DND-41 (cell line): ENCODE data around the gene TNS3.

ENCODE experiments used
- ATAC-seq: fragments of 200-7000 bp; cut with Tn5 transposase; 3 replicates; pipeline ENCODE4 v1.9.1; 2021; ENCODE audit warnings: low read depth; ENCODE audit not compliant: insufficient read depth
- DNase-seq: peaks from one replicate; pipeline ENCODE4 v3.0.0-alpha.2; 2020
- H2AFZ ChIP-seq: 2 replicates; pipeline ENCODE4 v1.6.0; 2012; ENCODE audit warnings: low read depth, low read length
- H3K27ac ChIP-seq: 2 replicates; pipeline ENCODE4 v1.5.1; 2012; ENCODE audit warnings: low read length, inconsistent platforms
- H3K27me3 ChIP-seq: fragments of 200-600 bp; sonication (generic); 2 replicates; pipeline ENCODE4 v1.6.0; 2012; ENCODE audit warnings: low read length, mild to moderate bottlenecking, inconsistent platforms; ENCODE audit not compliant: insufficient read depth, poor library complexity
- H3K36me3 ChIP-seq: 2 replicates; pipeline ENCODE4 v1.5.1; 2012; ENCODE audit warnings: low read length, inconsistent platforms; ENCODE audit not compliant: insufficient read depth
- H3K4me1 ChIP-seq: 2 replicates; pipeline ENCODE4 v1.5.1; 2012; ENCODE audit warnings: mild to moderate bottlenecking, low read length; ENCODE audit not compliant: insufficient read depth
- H3K4me2 ChIP-seq: 2 replicates; pipeline ENCODE4 v1.6.0; 2012; ENCODE audit warnings: mild to moderate bottlenecking, moderate library complexity, low read length, inconsistent platforms; ENCODE audit not compliant: insufficient read depth
- H3K4me3 ChIP-seq, 2 experiments: fragments of 200-600 bp in 1 of 2; shearing (Covaris generic) in 1 of 2; 2 replicates each; pipeline ENCODE4 v1.5.1; 2012 to 2016; ENCODE audit warnings: inconsistent platforms in 2 of 2, low read length in 2 of 2, mild to moderate bottlenecking in 2 of 2, low read depth in 1 of 2, moderate library complexity in 1 of 2
- H3K79me2 ChIP-seq: 2 replicates; pipeline ENCODE4 v1.6.0; 2012; ENCODE audit warnings: low read length, inconsistent platforms; ENCODE audit not compliant: insufficient read depth
- H3K9ac ChIP-seq: 2 replicates; pipeline ENCODE4 v1.6.0; 2012; ENCODE audit warnings: low read depth, mild to moderate bottlenecking, inconsistent platforms, low read length, moderate library complexity
- H3K9me3 ChIP-seq: 2 replicates; pipeline ENCODE4 v1.5.1; 2012; ENCODE audit warnings: low read length, moderate library complexity, mild to moderate bottlenecking, inconsistent platforms; ENCODE audit not compliant: insufficient read depth, severe bottlenecking
- H4K20me1 ChIP-seq: 2 replicates; pipeline ENCODE4 v1.6.0; 2012; ENCODE audit warnings: low read length; ENCODE audit not compliant: insufficient read depth
- EZH2 ChIP-seq: IDR thresholded peaks from 3 replicates; pipeline ENCODE4 v1.6.1; 2012; ENCODE audit warnings: borderline replicate concordance, low read depth, mild to moderate bottlenecking, moderate library complexity, low read length, inconsistent platforms; ENCODE audit not compliant: severe bottlenecking
- TF ChIP-seq, protein P1 (sequence below): IDR thresholded peaks from 2 replicates; pipeline ENCODE4 v1.5.1; 2012; ENCODE audit warnings: borderline replicate concordance, low read length, moderate library complexity, mild to moderate bottlenecking; ENCODE audit not compliant: poor library complexity, severe bottlenecking; ENCODE audit errors: extremely low read depth

The TNS3 gene

DNA sequence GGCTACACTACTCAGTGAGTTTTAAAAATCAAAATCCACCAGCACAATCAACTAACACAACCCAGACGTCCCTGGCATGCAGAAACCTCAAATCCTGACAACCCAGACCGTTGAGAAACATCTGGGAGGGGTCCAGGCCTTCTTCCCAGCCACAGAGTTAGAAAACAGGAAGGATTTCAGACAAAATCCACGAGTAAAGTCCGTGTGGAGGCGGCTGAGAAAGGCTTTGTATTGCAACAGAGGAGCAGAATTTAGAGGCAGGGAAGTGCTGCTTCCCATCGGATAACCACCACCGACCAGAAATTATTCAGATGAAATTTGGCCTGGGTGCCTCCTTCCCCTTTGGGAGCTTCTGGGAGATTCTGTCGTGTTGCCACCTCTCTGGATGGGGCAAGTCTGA, 61.5 kb downstream of the TNS3 start:
- Histone ChIP-seq H4K20me1 (no peaks in the 10 kb centered on the region), H3K36me3 (no peaks in the 10 kb centered on the region), H3K9ac (no peak overlapping the region), H3K79me2 (no peaks in the 10 kb centered on the region), H3K27ac (no peak overlapping the region), H3K4me2 (no peak overlapping the region), H3K4me1 (no peaks in the 10 kb centered on the region), H2AFZ (no peak overlapping the region), H3K9me3 (peaks cover 6% of the 10 kb centered on the region), H3K27me3 (no peaks in the 10 kb centered on the region), H3K4me3 (no peak overlapping the region)
- ATAC-seq: no peak
- TF ChIP-seq, protein P1, sequence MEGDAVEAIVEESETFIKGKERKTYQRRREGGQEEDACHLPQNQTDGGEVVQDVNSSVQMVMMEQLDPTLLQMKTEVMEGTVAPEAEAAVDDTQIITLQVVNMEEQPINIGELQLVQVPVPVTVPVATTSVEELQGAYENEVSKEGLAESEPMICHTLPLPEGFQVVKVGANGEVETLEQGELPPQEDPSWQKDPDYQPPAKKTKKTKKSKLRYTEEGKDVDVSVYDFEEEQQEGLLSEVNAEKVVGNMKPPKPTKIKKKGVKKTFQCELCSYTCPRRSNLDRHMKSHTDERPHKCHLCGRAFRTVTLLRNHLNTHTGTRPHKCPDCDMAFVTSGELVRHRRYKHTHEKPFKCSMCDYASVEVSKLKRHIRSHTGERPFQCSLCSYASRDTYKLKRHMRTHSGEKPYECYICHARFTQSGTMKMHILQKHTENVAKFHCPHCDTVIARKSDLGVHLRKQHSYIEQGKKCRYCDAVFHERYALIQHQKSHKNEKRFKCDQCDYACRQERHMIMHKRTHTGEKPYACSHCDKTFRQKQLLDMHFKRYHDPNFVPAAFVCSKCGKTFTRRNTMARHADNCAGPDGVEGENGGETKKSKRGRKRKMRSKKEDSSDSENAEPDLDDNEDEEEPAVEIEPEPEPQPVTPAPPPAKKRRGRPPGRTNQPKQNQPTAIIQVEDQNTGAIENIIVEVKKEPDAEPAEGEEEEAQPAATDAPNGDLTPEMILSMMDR: no peak
- DNase-seq: no peak

DNA sequence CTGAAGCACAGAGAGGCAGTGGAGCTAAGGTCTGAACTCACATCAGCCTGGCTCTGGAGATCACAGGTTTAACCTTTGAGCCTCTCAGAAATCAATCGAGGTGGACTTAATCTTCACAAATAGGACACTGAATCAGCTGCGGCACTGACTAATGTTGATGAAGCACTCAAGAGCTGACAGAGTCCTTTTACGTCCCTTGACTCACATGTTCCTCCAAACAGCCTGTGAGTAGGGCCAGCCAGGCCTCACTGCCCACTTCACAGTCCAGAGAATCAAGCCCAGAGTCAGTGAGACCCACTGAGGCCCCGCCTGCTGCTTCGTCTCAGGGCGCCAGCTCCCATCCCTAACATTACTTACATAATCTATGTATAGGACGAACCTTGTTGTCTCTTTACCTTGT, 63.1 kb downstream of the TNS3 start:
- Histone ChIP-seq H3K9me3 (peaks cover 4% of the 10 kb centered on the region), H3K4me2 (no peak overlapping the region), H3K27ac (no peak overlapping the region), H3K27me3 (no peaks in the 10 kb centered on the region), H3K9ac (no peak overlapping the region), H4K20me1 (no peaks in the 10 kb centered on the region), H2AFZ (no peak overlapping the region), H3K4me1 (no peaks in the 10 kb centered on the region), H3K4me3 (no peak overlapping the region), H3K79me2 (no peaks in the 10 kb centered on the region), H3K36me3 (no peaks in the 10 kb centered on the region)
- DNase-seq (no peak), ATAC-seq (no peak)
- TF ChIP-seq, protein P1: no peak
- TF ChIP-seq EZH2: no peak

DNA sequence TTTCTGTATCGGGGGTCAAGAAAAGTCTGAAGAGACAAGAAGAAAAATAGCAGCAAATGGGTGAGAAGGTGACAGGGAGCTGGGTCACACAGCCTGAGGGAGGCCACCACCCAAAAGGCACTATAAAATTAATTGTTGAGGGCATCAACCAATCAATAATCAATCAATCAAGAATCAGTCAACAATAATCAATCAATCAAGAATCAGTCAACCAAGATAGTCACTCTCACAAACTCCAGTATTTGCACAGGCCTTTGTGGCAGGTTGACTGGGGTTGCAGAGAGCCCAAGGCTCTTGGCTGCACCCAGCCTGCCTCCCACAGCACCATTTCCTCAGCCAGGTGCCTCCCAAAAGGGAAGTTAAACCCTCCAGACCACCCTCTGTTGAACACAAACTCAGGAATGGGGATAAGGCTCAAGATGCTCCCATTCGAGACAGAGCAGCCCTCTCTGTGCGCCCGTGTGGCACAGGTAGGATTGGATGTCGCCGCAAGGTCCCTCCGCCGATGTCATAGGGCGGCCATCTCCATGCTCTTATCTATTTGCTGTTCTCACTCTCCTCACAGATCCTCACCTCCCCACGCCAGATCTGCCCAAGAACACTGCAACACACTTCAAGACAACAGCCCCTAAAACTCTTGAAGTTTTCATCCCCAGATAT, 64.0 kb downstream of the TNS3 start:
- no peak for TF ChIP-seq EZH2
- TF ChIP-seq, protein P1: no peak
- Histone ChIP-seq H4K20me1 (no peaks in the 10 kb centered on the region), H2AFZ (no peak overlapping the region), H3K4me2 (no peak overlapping the region), H3K27me3 (no peaks in the 10 kb centered on the region), H3K79me2 (no peaks in the 10 kb centered on the region), H3K9me3 (peaks cover 3% of the 10 kb centered on the region), H3K4me1 (no peaks in the 10 kb centered on the region), H3K27ac (no peak overlapping the region), H3K36me3 (no peaks in the 10 kb centered on the region), H3K4me3 (no peak overlapping the region), H3K9ac (no peak overlapping the region)
- ATAC-seq (no peak), DNase-seq (no peak)
